HEK293T (cell line): Measurements from ENCODE around the gene AMHR2.

ENCODE experiments used
- ARNT ChIP-seq: fragments of 450-650 bp; IDR thresholded peaks from 2 replicates; pipeline ENCODE4 v1.6.1; 2017; ENCODE audit warnings: mild to moderate bottlenecking
- BHLHE40 ChIP-seq: fragments of 450-650 bp; IDR thresholded peaks from 2 replicates; pipeline ENCODE4 v1.6.1; 2016; ENCODE audit warnings: mild to moderate bottlenecking, moderate library complexity, borderline replicate concordance
- ELF4 ChIP-seq: fragments of 450-650 bp; IDR thresholded peaks from 2 replicates; pipeline ENCODE4 v1.6.1; 2017; ENCODE audit warnings: antibody characterized with exemption
- FOXA1 ChIP-seq: fragments of 450-650 bp; IDR thresholded peaks from 2 replicates; pipeline ENCODE4 v1.6.1; 2016; ENCODE audit warnings: mild to moderate bottlenecking
- FOXK2 ChIP-seq: fragments of 450-650 bp; IDR thresholded peaks from 2 replicates; pipeline ENCODE4 v1.6.1; 2016; ENCODE audit warnings: mild to moderate bottlenecking
- FOXM1 ChIP-seq: fragments of 450-650 bp; IDR thresholded peaks from 2 replicates; pipeline ENCODE4 v1.6.1; 2017; ENCODE audit warnings: mild to moderate bottlenecking, borderline replicate concordance
- HDGF ChIP-seq: fragments of 450-650 bp; IDR thresholded peaks from 2 replicates; pipeline ENCODE4 v1.6.1; 2017; ENCODE audit warnings: antibody characterized with exemption, borderline replicate concordance
- LEF1 ChIP-seq: fragments of 450-650 bp; IDR thresholded peaks from 2 replicates; pipeline ENCODE4 v1.6.1; 2017; ENCODE audit warnings: mild to moderate bottlenecking, borderline replicate concordance
- NFRKB ChIP-seq: fragments of 450-650 bp; IDR thresholded peaks from 2 replicates; pipeline ENCODE4 v1.6.1; 2016; ENCODE audit warnings: mild to moderate bottlenecking, moderate library complexity
- PKNOX1 ChIP-seq: fragments of 450-650 bp; IDR thresholded peaks from 2 replicates; pipeline ENCODE4 v1.6.1; 2016
- SP1 ChIP-seq: fragments of 450-650 bp; IDR thresholded peaks from 2 replicates; pipeline ENCODE4 v1.6.1; 2017
- TARDBP ChIP-seq: fragments of 450-650 bp; IDR thresholded peaks from 2 replicates; pipeline ENCODE4 v1.6.1; 2016
- ZNF384 ChIP-seq: fragments of 450-650 bp; IDR thresholded peaks from 2 replicates; pipeline ENCODE4 v1.6.1; 2016

DNA sequence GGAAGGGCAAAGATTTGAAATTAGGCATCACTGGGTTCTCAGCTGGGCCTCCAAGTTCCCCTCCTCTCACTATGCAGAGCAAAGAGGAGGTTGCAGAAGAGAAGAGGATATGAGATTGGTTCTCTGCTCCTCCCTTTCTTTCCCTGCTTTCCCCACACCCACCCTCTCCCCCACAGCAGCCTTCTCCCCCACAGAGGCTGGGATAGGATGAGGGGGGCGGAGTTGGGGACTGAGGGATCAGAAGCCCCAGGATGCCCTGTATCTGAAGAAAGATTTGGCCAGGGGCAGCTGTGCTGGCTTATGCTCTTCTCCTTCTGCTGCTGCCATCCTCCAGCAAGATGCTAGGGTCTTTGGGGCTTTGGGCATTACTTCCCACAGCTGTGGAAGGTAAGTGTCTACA is at the start of gene AMHR2:
- TF ChIP-seq ARNT (no peak), PKNOX1 (no peak), SP1 (no peak), NFRKB (no peak), LEF1 (no peak), BHLHE40 (no peak), ELF4 (no peak), ZNF384 (no peak), FOXA1 (no peak), FOXM1 (no peak), TARDBP (no peak), HDGF (no peak), FOXK2 (no peak)
